GM19240 (cell line): ENCODE measurements around the gene DLG2.
"Not testable (repeated sequence)": the region's sequence is repeated elsewhere in the genome, so short reads cannot be mapped to it uniquely, and the experiment has no call there.

Experiments used
- DNase-seq: peaks from one replicate; pipeline ENCODE4 v3.0.0; 2011; ENCODE audit warnings: low spot score; ENCODE audit not compliant: insufficient read length

DLG2 gene

GRCh38 chr11:85459304-85459703 lies 167.8 kb downstream of the DLG2 start:
- no peak for DNase-seq

DNA sequence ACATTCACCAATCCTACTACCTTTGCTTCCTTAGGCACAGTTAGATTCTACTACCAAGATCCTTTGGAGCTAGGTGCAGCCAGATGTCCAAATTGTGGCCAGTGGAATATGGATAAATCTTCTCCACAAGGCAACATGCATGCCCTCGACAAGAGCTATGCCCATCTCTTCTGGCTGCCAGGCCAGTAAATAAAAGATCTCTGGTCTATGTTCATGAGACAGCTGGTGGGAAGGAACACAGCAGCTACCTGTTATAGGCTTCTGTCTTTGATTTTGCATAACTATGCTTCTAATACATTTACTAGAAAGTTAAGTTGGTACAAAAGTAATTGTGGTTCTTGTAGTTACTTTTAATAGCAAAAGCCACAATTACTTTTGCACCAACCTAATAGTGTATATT lies 182.7 kb downstream of the DLG2 start:
- no peak for DNase-seq

DNA sequence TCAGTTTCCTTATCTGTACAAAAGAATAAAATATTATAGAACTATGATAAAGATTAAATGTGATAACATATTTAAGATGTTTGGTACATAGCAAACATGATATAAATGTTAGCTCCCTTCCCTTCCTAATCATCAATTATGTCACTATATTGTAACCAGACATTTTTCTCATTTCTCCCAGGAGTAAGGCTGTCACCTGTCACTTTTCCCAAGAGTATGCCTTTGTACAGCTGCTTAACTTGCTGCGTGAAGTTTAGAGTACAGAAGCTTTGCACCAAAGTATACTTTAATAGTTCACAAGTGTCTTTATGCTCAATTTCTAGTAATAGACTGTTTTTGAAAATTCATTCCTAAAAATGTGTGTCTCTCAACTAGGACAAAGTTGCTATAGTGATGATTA lies 186.9 kb downstream of the DLG2 start:
- no peak for DNase-seq

DNA sequence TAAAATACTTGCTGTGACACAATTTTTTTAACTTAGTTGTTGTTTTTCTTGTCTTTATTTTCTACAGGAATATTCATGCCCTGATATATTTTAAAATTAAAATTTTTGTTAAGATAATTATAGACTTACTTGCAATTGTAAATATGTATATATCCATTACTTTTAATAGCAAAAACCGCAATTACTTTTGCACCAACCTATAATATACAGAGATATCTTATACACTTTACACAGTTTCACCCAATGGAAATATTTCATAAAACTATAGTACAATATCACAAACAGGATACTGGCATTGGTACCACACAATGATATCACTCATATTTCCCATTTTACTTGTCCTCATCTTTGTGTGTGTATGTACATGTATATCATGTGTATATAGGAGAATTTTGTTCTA lies 188.8 kb downstream of the DLG2 start:
- no peak for DNase-seq

GRCh38 chr11:85431319-85431718 lies 195.8 kb downstream of the DLG2 start:
- DNase-seq, result no peak

DNA sequence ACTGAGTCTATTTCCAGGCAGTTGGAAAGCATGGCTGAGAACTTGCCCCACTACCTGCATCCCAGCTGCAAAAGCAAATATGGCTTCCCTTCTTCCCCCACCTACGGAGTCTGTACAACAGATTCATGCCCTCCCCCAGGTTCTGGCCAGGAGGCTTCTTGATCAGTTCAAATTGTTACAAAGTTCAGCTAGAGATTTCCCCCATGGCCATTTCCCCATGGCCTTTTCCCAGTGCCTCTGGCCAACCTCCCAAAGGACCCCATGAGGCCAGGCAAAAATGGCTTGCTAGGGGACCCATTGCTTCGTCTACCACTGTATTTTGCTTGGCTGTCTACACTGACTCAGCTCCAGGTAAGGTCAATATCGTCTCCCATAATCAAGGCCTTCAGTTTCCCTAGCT lies 203.3 kb downstream of the DLG2 start:
- DNase-seq, result no peak

DNA sequence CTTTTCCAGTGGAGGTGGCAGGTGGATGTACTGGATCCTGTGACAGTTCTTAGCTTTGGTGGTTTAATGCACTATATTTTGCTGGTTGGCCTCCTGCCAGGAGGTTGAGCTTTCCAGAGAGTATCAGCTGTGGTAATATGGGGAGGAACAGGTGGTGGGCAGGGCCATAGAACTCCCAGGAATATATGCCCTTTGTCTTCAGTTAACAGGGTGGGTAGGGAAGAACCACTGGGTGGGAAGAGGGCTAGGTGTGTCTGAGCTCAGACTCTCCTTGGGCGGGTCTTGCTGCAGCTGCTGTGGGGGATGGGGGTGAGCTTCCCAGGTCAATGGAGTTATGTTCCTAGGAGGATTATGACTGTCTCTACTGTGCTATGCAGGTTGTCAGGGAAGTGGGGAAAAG lies 203.8 kb downstream of the DLG2 start:
- no peak for DNase-seq

- no peak for DNase-seq
These were observed 213.0 kb downstream of the DLG2 start for GRCh38 chr11:85414175-85414574.

DNA sequence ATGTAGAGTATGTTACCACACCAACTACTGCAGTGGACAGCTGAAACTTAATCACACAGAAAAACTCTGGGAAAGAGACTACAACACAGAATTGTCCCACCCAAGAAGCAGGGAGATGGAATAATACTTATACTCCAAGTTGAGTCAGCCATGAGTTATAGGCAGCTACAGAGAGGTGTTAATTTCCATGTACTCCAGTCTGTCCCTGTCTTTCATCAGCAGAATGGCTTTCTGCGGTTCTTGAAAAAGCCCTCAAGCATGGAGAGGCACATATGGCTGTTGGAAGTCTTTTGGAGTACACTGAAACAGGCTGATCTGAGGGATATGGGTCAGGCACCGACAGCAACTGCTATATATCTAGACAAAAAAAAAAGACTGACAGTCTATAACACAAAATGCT lies 219.5 kb downstream of the DLG2 start:
- DNase-seq, result no peak

DNA sequence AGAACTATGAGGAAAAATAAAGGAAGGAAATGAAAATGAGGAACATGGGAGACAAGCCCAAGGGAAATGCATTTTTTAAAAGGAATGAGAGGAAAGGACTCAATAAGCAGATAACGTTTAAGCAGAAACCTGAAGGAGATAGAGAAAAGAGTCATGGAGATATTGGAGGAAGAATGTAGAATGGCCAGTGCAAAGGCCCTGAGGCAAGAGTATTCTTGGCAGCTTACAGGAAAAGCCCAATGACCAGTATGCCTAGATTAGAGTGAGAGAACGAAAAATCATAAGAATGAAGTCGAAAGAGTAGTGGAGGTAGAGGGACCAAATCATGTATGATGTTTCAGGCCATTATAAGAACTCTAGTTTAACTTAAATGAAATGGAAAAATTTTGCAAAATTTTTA lies 220.3 kb downstream of the DLG2 start:
- DNase-seq, result no peak

DNA sequence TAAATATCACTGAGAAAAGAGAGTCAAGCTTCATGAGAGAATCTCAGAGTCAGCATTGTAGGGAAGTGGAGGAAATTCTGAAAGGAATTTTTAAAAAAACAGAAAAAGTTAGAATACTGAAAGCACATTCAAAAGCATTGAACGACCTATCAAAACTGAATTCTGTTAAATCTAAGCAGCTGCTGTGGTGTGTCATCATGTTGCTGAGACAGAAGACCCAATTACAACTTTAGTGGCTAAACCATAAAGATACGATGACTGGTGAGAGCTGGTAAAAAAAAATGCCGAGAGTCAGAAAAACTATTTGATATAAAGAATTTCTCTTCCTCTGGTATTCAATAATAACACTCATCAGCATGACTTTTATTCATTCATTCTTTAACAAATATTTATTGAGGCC lies 220.8 kb downstream of the DLG2 start:
- no peak for DNase-seq

GRCh38 chr11:85395515-85396055 lies 231.6 kb downstream of the DLG2 start:
- not testable (repeated sequence) for DNase-seq

- no peak for DNase-seq
These were observed 232.9 kb downstream of the DLG2 start for GRCh38 chr11:85394283-85394682.

DNA sequence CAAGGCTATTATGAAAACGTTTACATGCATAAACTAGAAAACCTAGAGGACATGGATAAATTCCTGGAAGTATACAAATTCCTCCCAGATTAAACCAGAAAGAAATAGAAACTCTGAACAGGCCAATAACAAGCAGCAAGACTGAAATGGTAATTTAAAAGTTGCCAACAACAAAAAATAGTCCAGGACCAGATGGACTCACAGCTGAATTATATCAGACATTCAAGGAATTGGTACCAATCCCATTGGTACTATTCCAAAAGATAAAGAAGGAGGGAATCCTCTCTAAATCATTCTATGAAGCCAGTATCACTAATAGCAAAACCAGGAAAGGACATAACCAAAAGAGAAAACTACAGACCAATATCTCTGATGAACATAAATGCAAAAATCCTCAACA lies 236.0 kb downstream of the DLG2 start:
- no peak for DNase-seq

GRCh38 chr11:85385547-85385946 lies 241.6 kb downstream of the DLG2 start:
- DNase-seq, result no peak

GRCh38 chr11:85385111-85385510 lies 242.0 kb downstream of the DLG2 start:
- no peak for DNase-seq

DNA sequence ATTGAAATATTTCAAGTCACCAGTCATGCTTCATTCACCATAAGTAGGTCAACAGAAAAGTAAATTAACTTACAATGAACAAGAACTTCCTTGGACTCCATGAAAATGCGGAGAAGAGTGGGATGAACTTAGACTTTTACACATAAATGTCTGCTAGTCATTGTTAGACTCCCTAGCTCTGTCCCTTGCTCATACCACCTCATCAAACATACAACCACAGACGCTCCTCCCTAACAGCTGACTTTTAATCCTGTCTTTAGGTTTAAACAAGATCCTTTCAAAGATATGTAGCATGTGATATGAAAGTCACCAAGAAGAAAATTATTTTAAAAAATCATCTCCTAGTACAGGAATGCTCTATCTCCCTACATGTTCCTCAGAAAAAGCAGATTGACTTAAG lies 248.1 kb downstream of the DLG2 start:
- DNase-seq, result no peak

DNA sequence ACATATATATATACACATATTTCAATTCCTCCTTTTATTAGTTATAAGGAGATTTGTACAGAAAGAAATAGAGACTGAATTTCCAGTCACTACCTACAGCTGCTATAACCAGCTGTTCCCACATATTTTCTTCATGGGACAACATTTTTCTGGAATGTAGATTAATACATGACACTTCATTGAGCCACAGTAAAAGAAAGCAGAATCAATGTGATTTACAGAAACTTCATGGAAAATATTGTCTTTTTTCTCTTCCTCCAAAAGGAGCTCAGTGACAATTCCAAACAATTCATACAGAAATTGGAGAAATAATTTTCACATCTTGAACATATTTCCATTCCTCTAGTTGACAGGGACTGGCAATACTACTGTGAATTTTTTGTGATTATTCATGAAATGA lies 249.2 kb downstream of the DLG2 start:
- no peak for DNase-seq

DNA sequence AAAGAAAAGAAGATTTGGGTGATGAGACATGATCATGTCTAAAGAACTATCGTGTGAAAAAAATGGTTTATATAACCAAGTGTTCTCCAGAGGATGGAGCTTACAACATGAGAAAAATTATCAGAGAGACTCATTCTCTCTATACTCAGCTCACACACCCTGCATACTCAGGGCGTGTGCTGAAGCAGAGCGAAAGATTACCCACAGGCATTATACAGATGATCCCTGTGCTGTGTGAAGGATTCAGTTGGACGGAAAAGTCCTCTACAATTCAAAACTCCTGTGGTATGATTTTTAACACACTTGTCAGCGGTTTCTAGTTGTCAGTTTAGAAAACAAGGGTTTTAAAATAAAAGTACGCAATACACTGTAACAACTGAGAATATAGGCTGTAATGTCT lies 267.3 kb downstream of the DLG2 start:
- DNase-seq, result no peak

GRCh38 chr11:85355921-85356320 lies 271.2 kb downstream of the DLG2 start:
- DNase-seq, result no peak

DNA sequence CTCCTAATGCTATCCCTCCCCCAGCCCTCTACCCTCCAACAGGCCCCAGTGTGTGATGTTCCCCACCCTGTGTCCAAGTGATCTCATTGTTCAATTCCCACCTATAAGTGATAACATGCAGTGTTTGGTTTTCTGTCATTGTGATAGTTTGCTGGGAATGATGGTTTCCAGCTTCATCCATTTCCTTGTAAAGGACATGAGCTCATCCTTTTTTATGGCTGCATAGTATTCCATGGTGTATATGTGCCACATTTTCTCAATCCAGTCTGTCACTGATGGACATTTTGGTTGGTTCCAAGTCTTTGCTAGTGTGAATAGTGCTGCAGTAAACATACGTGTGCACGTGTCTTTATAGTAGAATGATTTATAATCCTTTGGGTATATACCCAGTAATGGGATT lies 277.6 kb downstream of the DLG2 start:
- DNase-seq, result not testable (repeated sequence)

- DNase-seq, result no peak
These were observed 278.2 kb downstream of the DLG2 start for GRCh38 chr11:85348945-85349344.

- DNase-seq, result no peak
These were observed 279.9 kb downstream of the DLG2 start for GRCh38 chr11:85347291-85347690.

- no peak for DNase-seq
These were observed 280.7 kb downstream of the DLG2 start for GRCh38 chr11:85346484-85346883.
